Measurements from ENCODE around the gene JTB.
"Not testable (repeated sequence)": the region's sequence is repeated elsewhere in the genome, so short reads cannot be mapped to it uniquely, and the experiment has no call there.

JTB gene

GRCh38 chr1:153977250-153978240 lies at the start of gene JTB:
Gene JTB (minus strand): TSS chr1:153977674. CDS start chr1:153977252, 422 bp downstream.
- peak; percentile 86 for DNase-seq (ENCODE audit: low read depth)

GRCh38 chr1:154019940-154020339 lies 42.5 kb upstream of the JTB start:
- no peak for DNase-seq (ENCODE audit: low read depth)

- DNase-seq (ENCODE audit: low read depth), result no peak
Observed at GRCh38 chr1:154019269-154019668, 41.8 kb upstream of the JTB start.

- peak; percentile 73 for DNase-seq (ENCODE audit: low read depth)
Observed at GRCh38 chr1:154014154-154014907, 36.9 kb upstream of the JTB start.

GRCh38 chr1:154012543-154012942 lies 35.1 kb upstream of the JTB start:
- not testable (repeated sequence) for DNase-seq (ENCODE audit: low read depth)

- no peak for DNase-seq (ENCODE audit: low read depth)
Observed at GRCh38 chr1:154012129-154012528, 34.7 kb upstream of the JTB start.

GRCh38 chr1:154006136-154006535 lies 28.7 kb upstream of the JTB start:
- peak; percentile 90 for DNase-seq (ENCODE audit: low read depth)

- DNase-seq (ENCODE audit: low read depth), result no peak
Observed at GRCh38 chr1:154000420-154000819, 22.9 kb upstream of the JTB start.

GRCh38 chr1:153996882-153997281 lies 19.4 kb upstream of the JTB start:
- DNase-seq (ENCODE audit: low read depth), result not testable (repeated sequence)

- DNase-seq (ENCODE audit: low read depth), result no peak
Observed at GRCh38 chr1:153995640-153996039, 18.2 kb upstream of the JTB start.

GRCh38 chr1:153995202-153995601 lies 17.7 kb upstream of the JTB start:
- DNase-seq (ENCODE audit: low read depth), result no peak

- DNase-seq (ENCODE audit: low read depth), result no peak
Observed at GRCh38 chr1:153991806-153992205, 14.3 kb upstream of the JTB start.

- no peak for DNase-seq (ENCODE audit: low read depth)
Observed at GRCh38 chr1:153991151-153991630, 13.7 kb upstream of the JTB start.

GRCh38 chr1:153990468-153991150 lies 13.1 kb upstream of the JTB start, which contains the start of gene RPS27:
Gene RPS27 (plus strand): TSS chr1:153990762. CDS start chr1:153990797, 35 bp downstream.
- DNase-seq (ENCODE audit: low read depth), result peak; percentile 98

GRCh38 chr1:153987621-153988020 lies 10.1 kb upstream of the JTB start:
- DNase-seq (ENCODE audit: low read depth), result no peak

- DNase-seq (ENCODE audit: low read depth), result peak; percentile 91
Observed at GRCh38 chr1:153985941-153986761, 8.7 kb upstream of the JTB start, which contains the start of gene RAB13. Gene RAB13 (minus strand): TSS chr1:153986339. CDS start chr1:153986236, 103 bp downstream.

GRCh38 chr1:153985341-153985912 lies 8.0 kb upstream of the JTB start:
- DNase-seq (ENCODE audit: low read depth), result peak; percentile 81

GRCh38 chr1:153984123-153984894 lies 6.8 kb upstream of the JTB start:
- DNase-seq (ENCODE audit: low read depth), result no peak

GRCh38 chr1:153981735-153982134 lies 4.3 kb upstream of the JTB start:
- not testable (repeated sequence) for DNase-seq (ENCODE audit: low read depth)

- DNase-seq (ENCODE audit: low read depth), result not testable (repeated sequence)
Observed at GRCh38 chr1:153979091-153979490, 1.6 kb upstream of the JTB start.
